H1 (cell line): ENCODE results near the gene CYP39A1. TPM values are rescaled to one million over a fixed set of nuclear protein-coding genes. Genes with fewer than 3 reads are reported as not detected.

Experiments used
- GABPA ChIP-seq: IDR thresholded peaks from 2 replicates; pipeline ENCODE4 v1.6.1; 2011; ENCODE audit warnings: mild to moderate bottlenecking, low read length, moderate library complexity, borderline replicate concordance; ENCODE audit not compliant: insufficient read depth
- PHF8 ChIP-seq: fragments of 200-600 bp; sonication (generic); conservative IDR thresholded peaks from 2 replicates; pipeline ENCODE4 v1.7.1; 2012; ENCODE audit warnings: low read depth, mild to moderate bottlenecking, inconsistent platforms, low read length, moderate library complexity
- RFX5 ChIP-seq: IDR thresholded peaks from 2 replicates; pipeline ENCODE4 v1.6.1; 2011; ENCODE audit warnings: low read depth, low read length, improper control_type of control experiment, borderline replicate concordance
- polyA plus RNA-seq, 7 experiments: library from polyadenylated mRNA; depleted of rRNA in 3 of 7; stranded (reverse) in 5 of 7; unstranded in 2 of 7; fragments of >200 nt in 5 of 7; fragments of 200-250 nt in 2 of 7; gene quantifications; 1 replicate in 5 of 7; 2 replicates in 1 of 7; 4 replicates in 1 of 7; pipeline versions ENCODE4 v1.2.1 to v1.2.3, GENCODE V29; 2011 to 2013; ENCODE audit warnings: missing spikeins in 2 of 7, mixed read lengths in 2 of 7
- total RNA-seq: library from RNA; stranded (reverse); fragmentation: NEBNext Ultra II Directional; extraction: Animal tissue kit (Norgen Biotek cat#: 25700); gene quantifications from 2 replicates; pipeline ENCODE4 v1.2.1, GENCODE V29; 2021

The CYP39A1 gene
- total and polyA plus RNA-seq, 2 of the 8 experiments (the other 6 are each of a cell fraction or from before 2014, with no cell fraction given), result 0.71 to 2.4 TPM

DNA sequence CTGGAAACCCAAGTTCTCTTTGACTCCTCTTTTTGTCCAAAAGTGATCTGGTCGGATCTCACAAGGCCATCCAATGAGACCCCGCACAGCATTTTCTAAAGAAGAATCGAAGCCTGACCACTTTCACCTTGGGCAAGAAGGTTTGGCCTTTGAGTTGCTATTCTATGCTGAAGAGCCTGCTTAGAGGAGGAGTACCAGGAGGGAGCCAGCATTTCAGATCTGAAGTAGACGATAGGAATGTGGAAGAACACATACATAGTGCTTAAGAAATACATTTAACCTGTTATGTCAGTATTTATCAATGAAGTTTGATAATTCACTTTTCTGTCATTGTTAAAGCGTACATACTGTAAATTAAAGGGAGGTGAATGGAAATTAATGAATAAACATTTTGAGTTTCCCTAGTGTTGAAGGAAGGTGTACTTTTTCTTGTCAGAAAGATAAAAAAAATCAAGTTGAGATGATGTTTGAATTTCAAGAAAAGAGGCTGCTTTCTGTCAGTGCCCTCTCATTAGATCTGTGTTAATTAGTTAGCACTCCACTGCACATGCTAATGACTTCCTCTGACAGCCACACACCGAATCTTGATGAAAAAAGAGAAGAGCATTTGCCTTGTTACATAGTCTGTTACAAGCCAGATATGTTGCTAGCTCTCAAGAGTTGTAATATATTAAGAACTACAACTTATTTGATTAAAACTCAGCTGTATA, 24.1 kb upstream of the CYP39A1 start (continued):
- TF ChIP-seq PHF8 (no peak), GABPA (no peak), RFX5 (no peak)
